Esophagus squamous epithelium (tissue), 4 donors: ENCODE data around the gene FNDC1.

Experiments
- POLR2A ChIP-seq, 4 donors: fragments of 450-650 bp; IDR thresholded peaks; one replicate each; pipeline ENCODE4 v1.6.1; 2017; ENCODE audit warnings: antibody characterized with exemption in 4 of 4, mild to moderate bottlenecking in 4 of 4, moderate library complexity in 3 of 4
- TF ChIP-seq, protein P1 (sequence below), 6 experiments: fragments of 450-650 bp in 4 of 6; fragments of 200-600 bp in 2 of 6; sonication (generic) in 2 of 6; IDR thresholded peaks; one replicate each; pipeline ENCODE4 v1.5.1; 2016 to 2019; ENCODE audit warnings: antibody characterized with exemption in 6 of 6, mild to moderate bottlenecking in 4 of 6, moderate library complexity in 4 of 6

DNA sequence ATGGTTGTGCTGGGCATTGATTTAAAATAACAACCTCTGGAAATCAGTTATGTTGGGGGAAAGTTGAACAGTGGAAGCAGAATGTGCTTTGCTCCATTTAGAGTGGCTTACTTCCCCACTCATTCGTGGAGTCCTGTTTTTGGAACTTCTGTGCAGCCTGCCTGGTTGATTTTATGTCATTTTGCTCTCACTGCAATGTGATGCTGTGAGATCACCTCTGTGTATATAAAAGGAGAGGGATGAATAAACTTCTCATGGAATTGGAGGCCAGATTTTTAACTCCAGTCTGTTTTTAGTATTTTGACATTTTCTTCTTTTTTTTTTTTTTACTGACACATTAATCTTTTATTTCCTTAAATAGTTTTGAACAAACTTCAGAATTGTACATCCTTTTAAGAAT lies 139.0 kb downstream of the FNDC1 start:
- TF ChIP-seq POLR2A (IDR thresholded peaks at IDR 0.05), result no peak
- TF ChIP-seq, protein P1, sequence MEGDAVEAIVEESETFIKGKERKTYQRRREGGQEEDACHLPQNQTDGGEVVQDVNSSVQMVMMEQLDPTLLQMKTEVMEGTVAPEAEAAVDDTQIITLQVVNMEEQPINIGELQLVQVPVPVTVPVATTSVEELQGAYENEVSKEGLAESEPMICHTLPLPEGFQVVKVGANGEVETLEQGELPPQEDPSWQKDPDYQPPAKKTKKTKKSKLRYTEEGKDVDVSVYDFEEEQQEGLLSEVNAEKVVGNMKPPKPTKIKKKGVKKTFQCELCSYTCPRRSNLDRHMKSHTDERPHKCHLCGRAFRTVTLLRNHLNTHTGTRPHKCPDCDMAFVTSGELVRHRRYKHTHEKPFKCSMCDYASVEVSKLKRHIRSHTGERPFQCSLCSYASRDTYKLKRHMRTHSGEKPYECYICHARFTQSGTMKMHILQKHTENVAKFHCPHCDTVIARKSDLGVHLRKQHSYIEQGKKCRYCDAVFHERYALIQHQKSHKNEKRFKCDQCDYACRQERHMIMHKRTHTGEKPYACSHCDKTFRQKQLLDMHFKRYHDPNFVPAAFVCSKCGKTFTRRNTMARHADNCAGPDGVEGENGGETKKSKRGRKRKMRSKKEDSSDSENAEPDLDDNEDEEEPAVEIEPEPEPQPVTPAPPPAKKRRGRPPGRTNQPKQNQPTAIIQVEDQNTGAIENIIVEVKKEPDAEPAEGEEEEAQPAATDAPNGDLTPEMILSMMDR (IDR thresholded peaks at IDR 0.05), result no peak
